ENCODE data around the gene SORBS2.

DNA sequence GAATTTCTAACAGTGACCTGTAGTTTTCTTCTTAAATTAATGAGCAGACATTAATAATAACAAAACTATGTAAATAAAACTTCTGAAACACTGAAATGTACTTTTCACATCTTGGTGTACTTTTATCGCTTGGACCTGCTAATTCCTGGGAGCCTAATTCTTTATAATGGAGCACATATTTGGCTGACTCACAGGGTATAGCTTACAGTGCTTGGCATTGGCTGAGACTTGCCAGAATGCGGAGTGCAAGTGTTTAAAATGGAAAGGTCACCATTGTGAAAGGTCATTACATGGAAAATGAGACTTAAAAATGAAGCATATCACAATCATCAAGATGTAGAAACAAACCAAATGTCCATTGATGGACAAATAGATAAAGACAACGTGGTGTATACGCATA, 139.4 kb downstream of the SORBS2 start:
- TF ChIP-seq POLR2A (IDR thresholded peaks at IDR 0.05) (no peak), CTCF (IDR thresholded peaks at IDR 0.05) (no peak)
